Stimulated activated naive CD8-positive, alpha-beta T cell treated with anti-CD3 and anti-CD28 coated beads, Interleukin-15, amount 100 ng/mL, for 72 hours (primary cell): ENCODE measurements around the gene ZBTB7C.

Source experiments
- ATAC-seq: fragments of 150-1000 bp; cut with Tn5 transposase; 2 replicates; pipeline ENCODE4 v1.10.0; 2021; ENCODE audit warnings: mild to moderate bottlenecking, moderate library complexity
- DNase-seq, 2 donors: peaks; one replicate each; pipeline ENCODE4 v3.0.0; 2021 to 2022
- H3K27ac Mint-ChIP-seq, 2 donors: one replicate each; pipeline ENCODE4 v1.8.0; 2022; ENCODE audit warnings: mild to moderate bottlenecking in 2 of 2, mixed read lengths in 2 of 2, moderate library complexity in 2 of 2
- H3K27me3 Mint-ChIP-seq: one replicate; pipeline ENCODE4 v1.8.0; 2022; ENCODE audit warnings: mixed read lengths
- H3K4me1 Mint-ChIP-seq: one replicate; pipeline ENCODE4 v1.8.0; 2022; ENCODE audit warnings: mild to moderate bottlenecking, mixed read lengths
- H3K4me3 Mint-ChIP-seq, 2 donors: one replicate each; pipeline ENCODE4 v1.8.0; 2022; ENCODE audit warnings: mild to moderate bottlenecking in 2 of 2, mixed read lengths in 2 of 2, moderate library complexity in 1 of 2
- H3K9me3 Mint-ChIP-seq, 2 donors: one replicate each; pipeline ENCODE4 v1.8.0; 2022; ENCODE audit warnings: mixed read lengths in 2 of 2

Gene ZBTB7C

GRCh38 chr18:48013162-48013561 is 396.0 kb downstream of the ZBTB7C start:
- H3K27me3 Mint-ChIP-seq: peaks cover 43% of the 10 kb centered on the region
- no peak overlapping the region for H3K27ac Mint-ChIP-seq
- DNase-seq: no peak
- H3K4me1 Mint-ChIP-seq: peaks cover 5% of the 10 kb centered on the region
- no peak overlapping the region for H3K4me3 Mint-ChIP-seq
- ATAC-seq: no peak
- H3K9me3 Mint-ChIP-seq: peaks cover 0 to 7% of the 10 kb centered on the region in 2 donors

GRCh38 chr18:48011926-48012465 is 397.2 kb downstream of the ZBTB7C start:
- ATAC-seq: no peak
- no peak for DNase-seq
- H3K4me3 Mint-ChIP-seq: no peak overlapping the region
- H3K4me1 Mint-ChIP-seq: peaks cover 10% of the 10 kb centered on the region
- H3K27me3 Mint-ChIP-seq: peaks cover 50% of the 10 kb centered on the region
- peaks cover 0 to 7% of the 10 kb centered on the region in 2 donors for H3K9me3 Mint-ChIP-seq
- peak overlapping the region in 1 of 2 donors; percentile 42 for H3K27ac Mint-ChIP-seq

GRCh38 chr18:48010264-48010663 is 398.9 kb downstream of the ZBTB7C start:
- Mint-ChIP-seq H3K4me1 (peaks cover 10% of the 10 kb centered on the region), H3K9me3 (peaks cover 0 to 7% of the 10 kb centered on the region in 2 donors), H3K4me3 (no peak overlapping the region), H3K27ac (no peak overlapping the region), H3K27me3 (peaks cover 50% of the 10 kb centered on the region)
- DNase-seq (no peak), ATAC-seq (no peak)

GRCh38 chr18:48009116-48009745 is 400.0 kb downstream of the ZBTB7C start:
- H3K4me1 Mint-ChIP-seq: peaks cover 10% of the 10 kb centered on the region
- no peaks in the 10 kb centered on the region for H3K9me3 Mint-ChIP-seq
- DNase-seq: no peak
- peaks cover 50% of the 10 kb centered on the region for H3K27me3 Mint-ChIP-seq
- ATAC-seq: no peak
- H3K27ac Mint-ChIP-seq: no peak overlapping the region
- peak overlapping the region; percentile 75 to 81 for H3K4me3 Mint-ChIP-seq

- H3K27me3 Mint-ChIP-seq: peaks cover 47% of the 10 kb centered on the region
- ATAC-seq: peak; percentile 75
These were observed 401.1 kb downstream of the ZBTB7C start for GRCh38 chr18:48007955-48008701.

GRCh38 chr18:48007381-48007780 is 401.8 kb downstream of the ZBTB7C start:
- no peak for DNase-seq
- H3K27me3 Mint-ChIP-seq: peaks cover 43% of the 10 kb centered on the region
- H3K4me1 Mint-ChIP-seq: peaks cover 16% of the 10 kb centered on the region
- peak; percentile 4 for ATAC-seq
- no peaks in the 10 kb centered on the region for H3K9me3 Mint-ChIP-seq
- no peak overlapping the region for H3K4me3 Mint-ChIP-seq
- H3K27ac Mint-ChIP-seq: no peak overlapping the region

More at GRCh38 chr18:48007955-48008701, 401.1 kb downstream of the ZBTB7C start:
- Mint-ChIP-seq H3K9me3 (no peaks in the 10 kb centered on the region), H3K27ac (peak overlapping the region in 1 of 2 donors; percentile 23), H3K4me3 (peak overlapping the region; percentile 75 to 81), H3K4me1 (peaks cover 15% of the 10 kb centered on the region)
- peak; percentile 39 to 48 for DNase-seq

GRCh38 chr18:48006415-48007175 is 402.6 kb downstream of the ZBTB7C start:
- Mint-ChIP-seq H3K4me3 (peak overlapping the region; percentile 17 to 57), H3K27ac (no peak overlapping the region), H3K27me3 (peaks cover 37% of the 10 kb centered on the region), H3K9me3 (no peaks in the 10 kb centered on the region), H3K4me1 (peaks cover 16% of the 10 kb centered on the region)
- no peak for DNase-seq
- ATAC-seq: no peak

- Mint-ChIP-seq H3K4me1 (peaks cover 16% of the 10 kb centered on the region), H3K27ac (peak overlapping the region in 1 of 2 donors; percentile 48), H3K4me3 (no peak overlapping the region), H3K27me3 (peaks cover 25% of the 10 kb centered on the region), H3K9me3 (no peaks in the 10 kb centered on the region)
- DNase-seq (no peak), ATAC-seq (no peak)
These were observed 404.6 kb downstream of the ZBTB7C start for GRCh38 chr18:48004577-48004976.

GRCh38 chr18:48003426-48004349 is 405.5 kb downstream of the ZBTB7C start:
- Mint-ChIP-seq H3K27ac (peak overlapping the region; percentile 21 to 71), H3K9me3 (no peaks in the 10 kb centered on the region), H3K4me3 (no peak overlapping the region), H3K27me3 (peaks cover 17% of the 10 kb centered on the region), H3K4me1 (peaks cover 16% of the 10 kb centered on the region)
- no peak for DNase-seq
- peak; percentile 30 for ATAC-seq

- no peak overlapping the region for H3K4me3 Mint-ChIP-seq
- H3K27me3 Mint-ChIP-seq: peaks cover 14% of the 10 kb centered on the region
- peaks cover 14% of the 10 kb centered on the region for H3K4me1 Mint-ChIP-seq
- peak; percentile 31 for ATAC-seq
- no peak for DNase-seq
- H3K27ac Mint-ChIP-seq: peak overlapping the region in 1 of 2 donors; percentile 71
- H3K9me3 Mint-ChIP-seq: no peaks in the 10 kb centered on the region
These were observed 406.2 kb downstream of the ZBTB7C start for GRCh38 chr18:48002933-48003365.

- H3K27ac Mint-ChIP-seq: no peak overlapping the region
- no peak overlapping the region for H3K4me3 Mint-ChIP-seq
- no peaks in the 10 kb centered on the region for H3K27me3 Mint-ChIP-seq
- H3K9me3 Mint-ChIP-seq: peaks cover 0 to 9% of the 10 kb centered on the region in 2 donors
- ATAC-seq (no peak), DNase-seq (no peak)
- peaks cover 12% of the 10 kb centered on the region for H3K4me1 Mint-ChIP-seq
These were observed 408.5 kb downstream of the ZBTB7C start for GRCh38 chr18:48000701-48001100.

- no peak overlapping the region for H3K4me3 Mint-ChIP-seq
- H3K27ac Mint-ChIP-seq: peak overlapping the region in 1 of 2 donors; percentile 62
- H3K4me1 Mint-ChIP-seq: peaks cover 12% of the 10 kb centered on the region
- H3K27me3 Mint-ChIP-seq: no peaks in the 10 kb centered on the region
- ATAC-seq (no peak), DNase-seq (no peak)
- peaks cover 0 to 9% of the 10 kb centered on the region in 2 donors for H3K9me3 Mint-ChIP-seq
These were observed 409.4 kb downstream of the ZBTB7C start for GRCh38 chr18:47999801-48000248.

- H3K4me1 Mint-ChIP-seq: no peaks in the 10 kb centered on the region
- H3K27ac Mint-ChIP-seq: no peak overlapping the region
- ATAC-seq (no peak), DNase-seq (peak in 1 of 2 donors; percentile 34)
- H3K4me3 Mint-ChIP-seq: no peak overlapping the region
- H3K27me3 Mint-ChIP-seq: no peaks in the 10 kb centered on the region
- peaks cover 0 to 9% of the 10 kb centered on the region in 2 donors for H3K9me3 Mint-ChIP-seq
These were observed 411.8 kb downstream of the ZBTB7C start for GRCh38 chr18:47997338-47997780.

GRCh38 chr18:47996091-47996541 is 413.1 kb downstream of the ZBTB7C start:
- Mint-ChIP-seq H3K4me3 (no peak overlapping the region), H3K27me3 (peaks cover 8% of the 10 kb centered on the region), H3K9me3 (peaks cover 0 to 9% of the 10 kb centered on the region in 2 donors), H3K27ac (no peak overlapping the region), H3K4me1 (no peaks in the 10 kb centered on the region)
- ATAC-seq: no peak
- no peak for DNase-seq
